ENCODE measurements around the gene PTPRN. TPM values are rescaled to one million over a fixed set of nuclear protein-coding genes. Genes with fewer than 3 reads are reported as not detected.

PTPRN gene
- total RNA-seq, 1 donor from 2014 or later = 0.75 TPM

DNA sequence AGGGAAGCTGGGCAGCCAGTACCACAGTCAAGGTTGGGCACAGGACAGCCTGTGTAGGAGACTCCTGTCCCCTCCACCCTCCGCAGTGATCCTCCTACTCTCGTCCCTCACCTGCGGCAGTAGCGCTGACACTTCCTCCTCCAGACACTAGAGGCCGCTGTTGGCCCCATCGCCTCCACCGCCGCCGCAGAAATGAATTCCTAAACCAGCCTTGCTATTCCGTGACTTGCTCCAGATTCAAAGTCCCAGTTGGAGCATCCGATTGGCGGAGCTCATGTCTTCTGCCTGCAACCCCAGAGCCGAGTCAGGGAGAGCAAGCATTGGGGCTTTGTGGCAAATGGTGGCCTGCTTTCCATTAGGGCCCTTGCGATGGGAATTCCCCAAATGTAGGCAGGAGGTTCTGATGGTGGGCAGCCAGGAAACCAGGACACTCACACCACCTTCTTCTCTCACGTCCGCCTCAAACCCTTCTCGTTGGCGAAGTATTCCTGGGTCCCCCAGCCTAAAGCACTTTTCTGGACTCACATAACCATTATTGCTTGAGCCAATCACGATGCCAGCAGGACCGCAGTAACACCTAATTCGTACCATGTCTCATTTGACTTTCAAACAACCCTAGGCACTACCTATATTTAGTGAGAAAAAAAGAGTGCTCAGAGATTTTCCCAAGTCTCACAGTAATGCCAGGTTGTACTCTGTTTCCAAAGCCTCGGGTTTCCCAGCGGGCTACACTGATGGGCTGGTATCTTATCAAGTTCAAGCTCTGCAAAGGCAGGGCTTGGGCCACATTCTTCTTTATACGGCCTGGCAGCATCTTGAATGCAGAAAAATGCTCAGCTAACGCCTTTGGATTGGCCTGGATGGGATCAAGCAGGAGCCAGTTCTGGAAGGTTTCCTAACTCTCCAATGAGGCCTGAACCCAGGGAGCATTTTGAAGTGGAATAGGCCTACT is 31.2 kb downstream of the PTPRN start:
- TF ChIP-seq CTCF (conservative IDR thresholded peaks at IDR 0.05; ENCODE audit: low read depth, low read length) = peak; percentile 94
- DNase-seq (ENCODE audit: low read depth) = no peak

DNA sequence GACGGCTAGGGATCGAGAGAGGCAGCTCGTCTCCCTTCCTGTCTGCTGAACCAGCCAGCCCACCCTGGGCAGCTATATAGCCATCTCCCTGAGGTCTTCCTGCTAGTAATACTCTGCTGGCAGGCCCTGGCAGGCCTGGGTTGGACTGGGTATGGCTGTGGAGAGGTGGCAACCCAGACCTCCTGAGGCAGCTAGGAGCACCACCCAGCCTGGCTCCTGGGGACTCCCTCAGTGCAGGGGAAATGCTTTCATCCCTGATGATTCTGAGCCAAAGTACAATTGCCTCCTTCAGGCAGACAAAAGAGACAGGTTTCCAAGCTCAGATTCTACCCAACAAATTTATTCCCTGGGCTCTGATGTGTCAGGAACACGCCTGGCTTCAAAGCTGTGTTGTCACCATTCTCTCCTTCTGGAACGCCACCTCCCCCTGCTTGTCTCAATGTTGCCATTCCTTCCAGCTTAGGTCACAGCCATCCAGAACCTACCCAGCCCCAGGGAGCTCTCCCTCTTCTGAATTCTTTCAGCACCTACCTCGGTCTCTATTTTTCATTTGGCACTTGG is 34.8 kb downstream of the PTPRN start:
- TF ChIP-seq CTCF (conservative IDR thresholded peaks at IDR 0.05; ENCODE audit: low read depth, low read length) = no peak
- DNase-seq (ENCODE audit: low read depth) = peak; percentile 66
- no peak overlapping the region for H3K4me3 ChIP-seq (ENCODE audit: low read depth, low read length)

More for the DNA sequence above, 31.2 kb downstream of the PTPRN start:
- no peak overlapping the region for H3K4me3 ChIP-seq (ENCODE audit: low read depth, low read length)

GRCh38 chr2:219273937-219274336 is 35.3 kb downstream of the PTPRN start:
- DNase-seq (ENCODE audit: low read depth) = no peak
- no peak for TF ChIP-seq CTCF (conservative IDR thresholded peaks at IDR 0.05; ENCODE audit: low read depth, low read length)
- H3K4me3 ChIP-seq (ENCODE audit: low read depth, low read length) = no peak overlapping the region

DNA sequence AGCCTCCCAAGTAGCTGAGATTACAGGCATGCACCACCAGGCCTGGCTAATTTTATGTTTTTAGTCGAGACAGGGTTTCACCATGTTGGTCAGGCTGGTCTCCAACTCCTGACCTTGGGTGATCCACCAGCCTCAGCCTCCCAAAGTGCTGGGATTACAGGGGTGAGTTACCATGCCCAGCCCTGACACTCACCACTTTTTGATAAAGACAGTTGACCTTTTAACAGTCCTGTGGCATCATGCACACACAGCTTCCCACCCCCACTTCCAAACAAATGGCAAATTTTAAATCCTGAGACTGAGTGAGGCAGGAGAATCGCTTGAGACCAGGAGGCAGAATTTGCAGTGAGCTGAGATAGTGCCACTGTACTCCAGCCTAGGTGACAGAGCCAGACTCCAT is 36.2 kb downstream of the PTPRN start:
- H3K4me3 ChIP-seq (ENCODE audit: low read depth, low read length) = no peak overlapping the region
- TF ChIP-seq CTCF (conservative IDR thresholded peaks at IDR 0.05; ENCODE audit: low read depth, low read length) = no peak
- DNase-seq (ENCODE audit: low read depth) = no peak

GRCh38 chr2:219272356-219272755 is 36.8 kb downstream of the PTPRN start:
- DNase-seq (ENCODE audit: low read depth) = no peak
- no peak overlapping the region for H3K4me3 ChIP-seq (ENCODE audit: low read depth, low read length)
- TF ChIP-seq CTCF (conservative IDR thresholded peaks at IDR 0.05; ENCODE audit: low read depth, low read length) = no peak

DNA sequence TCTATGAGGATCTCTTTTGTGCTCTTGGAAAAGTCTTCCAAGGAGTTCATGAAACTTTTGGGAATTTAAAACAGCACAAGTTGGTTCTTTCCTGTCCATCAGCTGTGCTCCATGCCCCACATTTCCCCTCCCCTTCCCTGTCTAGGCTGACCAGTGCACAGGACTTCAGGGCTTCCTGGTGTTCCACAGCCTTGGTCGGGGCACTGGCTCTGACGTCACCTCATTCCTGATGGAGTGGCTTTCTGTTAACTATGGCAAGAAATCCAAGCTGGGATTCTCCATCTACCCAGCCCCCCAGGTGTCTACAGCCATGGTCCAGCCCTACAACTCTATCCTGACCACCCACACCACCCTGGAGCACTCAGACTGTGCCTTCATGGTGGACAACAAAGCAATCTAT is 38.2 kb downstream of the PTPRN start:
- no peak for TF ChIP-seq CTCF (conservative IDR thresholded peaks at IDR 0.05; ENCODE audit: low read depth, low read length)
- DNase-seq (ENCODE audit: low read depth) = no peak
- no peak overlapping the region for H3K4me3 ChIP-seq (ENCODE audit: low read depth, low read length)
